ENCODE data around the gene RAB27B. TPM values are rescaled to one million over a fixed set of nuclear protein-coding genes. Genes with fewer than 3 reads are reported as not detected.

Gene RAB27B
- total and polyA plus RNA-seq, 5 donors: under 0.01 to 0.29 (median 0.08) TPM

GRCh38 chr18:54883816-54884604, 55.7 kb downstream of the RAB27B start:
- Histone ChIP-seq H3K27me3 (ENCODE audit: control insufficient read depth, insufficient read depth) (no peaks in the 10 kb centered on the region), H3K27ac (ENCODE audit: low read length) (no peak overlapping the region), H3K9me3 (ENCODE audit: control insufficient read depth, low read length) (no peaks in the 10 kb centered on the region), H3K4me1 (ENCODE audit: control insufficient read depth, insufficient read depth, low read length) (no peaks in the 10 kb centered on the region), H3K4me3 (ENCODE audit: low read length) (no peak overlapping the region)
- DNase-seq (no peak), ATAC-seq (no peak)
- WGBS: 87% methylated on average over 6 of the region's 6 CpGs
- intact Hi-C loops (cut with DNase I): no loop called here

- ATAC-seq (no peak), DNase-seq (no peak)
- H3K4me3 ChIP-seq (ENCODE audit: low read length): no peak overlapping the region
- no peak overlapping the region for H3K27ac ChIP-seq (ENCODE audit: low read length)
- H3K9me3 ChIP-seq (ENCODE audit: control insufficient read depth, low read length): no peaks in the 10 kb centered on the region
- H3K27me3 ChIP-seq (ENCODE audit: control insufficient read depth, insufficient read depth): no peaks in the 10 kb centered on the region
- no peaks in the 10 kb centered on the region for H3K4me1 ChIP-seq (ENCODE audit: control insufficient read depth, insufficient read depth, low read length)
- intact Hi-C loops (cut with DNase I): no loop called here
- 81% methylated on average over 2 of the region's 2 CpGs for WGBS
These were observed 60.1 kb downstream of the RAB27B start for GRCh38 chr18:54888378-54888777.

DNA sequence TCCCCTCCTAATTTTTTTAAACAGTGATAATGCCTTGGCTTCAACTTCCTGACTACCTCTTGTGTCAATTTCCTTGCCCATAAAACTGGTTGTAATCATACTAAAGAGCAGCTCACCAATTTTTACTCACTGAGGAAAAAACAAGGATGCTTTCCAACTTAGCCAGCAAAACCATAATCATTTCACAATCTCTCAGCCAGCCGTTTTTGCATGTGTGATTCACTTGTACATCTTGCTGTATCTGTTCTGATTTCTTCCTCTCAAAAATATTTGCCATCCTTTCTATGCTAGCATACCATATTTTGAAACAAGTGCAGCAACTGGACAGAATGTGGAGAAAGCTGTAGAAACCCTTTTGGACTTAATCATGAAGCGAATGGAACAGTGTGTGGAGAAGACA, 60.7 kb downstream of the RAB27B start:
- intact Hi-C loops (cut with DNase I): no loop called here
- no peak for ATAC-seq
- H3K27ac ChIP-seq (ENCODE audit: low read length): no peak overlapping the region
- no peak for DNase-seq
- H3K4me1 ChIP-seq (ENCODE audit: control insufficient read depth, insufficient read depth, low read length): no peaks in the 10 kb centered on the region
- H3K9me3 ChIP-seq (ENCODE audit: control insufficient read depth, low read length): no peaks in the 10 kb centered on the region
- 73% methylated on average over 2 of the region's 2 CpGs for WGBS
- no peaks in the 10 kb centered on the region for H3K27me3 ChIP-seq (ENCODE audit: control insufficient read depth, insufficient read depth)
- H3K4me3 ChIP-seq (ENCODE audit: low read length): no peak overlapping the region

- Histone ChIP-seq H3K27me3 (ENCODE audit: control insufficient read depth, insufficient read depth) (no peaks in the 10 kb centered on the region), H3K4me1 (ENCODE audit: control insufficient read depth, insufficient read depth, low read length) (no peaks in the 10 kb centered on the region), H3K9me3 (ENCODE audit: control insufficient read depth, low read length) (no peaks in the 10 kb centered on the region), H3K27ac (ENCODE audit: low read length) (no peak overlapping the region), H3K4me3 (ENCODE audit: low read length) (no peak overlapping the region)
- ATAC-seq (no peak), DNase-seq (no peak)
- intact Hi-C loops (cut with DNase I): no loop called here
These were observed 71.2 kb downstream of the RAB27B start for GRCh38 chr18:54899500-54899899.

DNA sequence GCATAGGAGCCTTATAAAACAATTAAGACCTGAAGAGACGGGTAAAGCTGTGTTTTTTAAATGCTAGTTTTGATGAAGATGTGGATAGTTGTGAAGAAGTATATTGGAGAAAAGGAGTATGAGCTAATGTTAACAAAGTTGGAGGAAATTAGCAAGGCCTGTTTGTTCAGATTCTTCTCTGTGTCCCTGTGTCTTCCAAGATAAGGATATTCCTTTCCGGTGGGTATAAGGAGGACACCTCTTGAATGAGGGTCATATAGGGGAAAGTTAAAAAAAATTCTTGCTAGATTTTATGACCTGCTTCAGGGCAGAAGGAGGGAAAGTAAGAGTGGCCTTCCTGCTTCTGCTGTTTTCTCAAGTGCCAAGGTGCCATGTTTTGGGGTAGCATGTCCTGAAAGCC, 72.0 kb downstream of the RAB27B start:
- no peak overlapping the region for H3K27ac ChIP-seq (ENCODE audit: low read length)
- H3K4me3 ChIP-seq (ENCODE audit: low read length): no peak overlapping the region
- DNase-seq: no peak
- ATAC-seq: no peak
- no peaks in the 10 kb centered on the region for H3K4me1 ChIP-seq (ENCODE audit: control insufficient read depth, insufficient read depth, low read length)
- 83% methylated on average over 2 of the region's 2 CpGs for WGBS
- intact Hi-C loops (cut with DNase I): no loop called here
- no peaks in the 10 kb centered on the region for H3K27me3 ChIP-seq (ENCODE audit: control insufficient read depth, insufficient read depth)
- H3K9me3 ChIP-seq (ENCODE audit: control insufficient read depth, low read length): no peaks in the 10 kb centered on the region

DNA sequence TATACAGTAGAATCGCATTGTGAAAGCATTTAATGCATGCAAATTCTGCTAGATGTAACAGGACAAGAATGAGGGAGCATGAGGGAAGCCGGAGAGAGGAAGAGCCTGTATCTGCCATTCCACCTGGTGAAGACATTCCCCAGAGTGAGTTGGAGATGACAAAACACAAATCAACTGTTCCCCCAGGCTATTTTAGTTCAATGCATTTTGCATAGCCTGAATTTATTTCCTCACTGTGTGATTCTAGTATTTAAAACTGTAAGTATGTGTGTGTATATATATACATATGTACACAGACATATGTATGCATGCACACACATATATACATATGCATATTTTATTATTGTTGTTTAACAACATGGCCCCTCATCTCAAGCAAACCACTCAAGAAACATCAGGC, 76.3 kb downstream of the RAB27B start:
- Histone ChIP-seq H3K4me3 (ENCODE audit: low read length) (no peak overlapping the region), H3K4me1 (ENCODE audit: control insufficient read depth, insufficient read depth, low read length) (no peaks in the 10 kb centered on the region), H3K27me3 (ENCODE audit: control insufficient read depth, insufficient read depth) (no peaks in the 10 kb centered on the region), H3K9me3 (ENCODE audit: control insufficient read depth, low read length) (no peaks in the 10 kb centered on the region), H3K27ac (ENCODE audit: low read length) (no peak overlapping the region)
- no peak for ATAC-seq
- intact Hi-C loops (cut with DNase I): no loop called here
- DNase-seq: no peak
- WGBS: 94% methylated on average over 2 of the region's 2 CpGs

DNA sequence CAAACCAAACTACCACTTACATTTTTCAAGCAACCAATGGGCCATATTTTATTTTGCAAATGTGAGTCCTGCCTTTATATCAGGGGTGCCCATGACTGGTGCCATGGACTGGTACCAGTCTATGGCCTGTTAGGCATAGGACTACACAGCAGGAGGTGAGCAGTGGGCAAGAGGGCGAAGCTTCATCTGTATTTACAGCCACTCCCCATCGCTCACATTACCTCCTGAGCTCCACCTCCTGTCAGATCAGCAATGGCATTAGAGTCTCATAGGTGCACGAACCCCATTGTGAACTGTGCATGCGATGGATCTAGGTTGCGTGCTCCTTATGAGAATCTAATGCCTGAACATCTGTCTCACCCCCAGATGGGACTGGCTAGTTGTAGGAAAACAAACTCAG, 77.4 kb downstream of the RAB27B start:
- intact Hi-C loops (cut with DNase I): no loop called here
- no peaks in the 10 kb centered on the region for H3K27me3 ChIP-seq (ENCODE audit: control insufficient read depth, insufficient read depth)
- no peak overlapping the region for H3K27ac ChIP-seq (ENCODE audit: low read length)
- 96% methylated on average over 5 of the region's 5 CpGs for WGBS
- no peak for ATAC-seq
- H3K9me3 ChIP-seq (ENCODE audit: control insufficient read depth, low read length): no peaks in the 10 kb centered on the region
- H3K4me1 ChIP-seq (ENCODE audit: control insufficient read depth, insufficient read depth, low read length): no peaks in the 10 kb centered on the region
- no peak for DNase-seq
- H3K4me3 ChIP-seq (ENCODE audit: low read length): no peak overlapping the region

GRCh38 chr18:54906331-54907185, 78.3 kb downstream of the RAB27B start:
- ATAC-seq: no peak
- Histone ChIP-seq H3K9me3 (ENCODE audit: control insufficient read depth, low read length) (no peaks in the 10 kb centered on the region), H3K27me3 (ENCODE audit: control insufficient read depth, insufficient read depth) (no peaks in the 10 kb centered on the region), H3K4me1 (ENCODE audit: control insufficient read depth, insufficient read depth, low read length) (no peaks in the 10 kb centered on the region), H3K27ac (ENCODE audit: low read length) (no peak overlapping the region), H3K4me3 (ENCODE audit: low read length) (no peak overlapping the region)
- no peak for DNase-seq
- intact Hi-C loops (cut with DNase I): no loop called here
- 57% methylated on average over 6 of the region's 6 CpGs for WGBS

- intact Hi-C loops (cut with DNase I): no loop called here
- ATAC-seq (no peak), DNase-seq (no peak)
- 89% methylated on average over 11 of the region's 11 CpGs for WGBS
- H3K4me3 ChIP-seq (ENCODE audit: low read length): no peak overlapping the region
- H3K4me1 ChIP-seq (ENCODE audit: control insufficient read depth, insufficient read depth, low read length): no peaks in the 10 kb centered on the region
- H3K27ac ChIP-seq (ENCODE audit: low read length): no peak overlapping the region
- H3K27me3 ChIP-seq (ENCODE audit: control insufficient read depth, insufficient read depth): no peaks in the 10 kb centered on the region
- no peaks in the 10 kb centered on the region for H3K9me3 ChIP-seq (ENCODE audit: control insufficient read depth, low read length)
These were observed 81.3 kb downstream of the RAB27B start for GRCh38 chr18:54909538-54909937.

DNA sequence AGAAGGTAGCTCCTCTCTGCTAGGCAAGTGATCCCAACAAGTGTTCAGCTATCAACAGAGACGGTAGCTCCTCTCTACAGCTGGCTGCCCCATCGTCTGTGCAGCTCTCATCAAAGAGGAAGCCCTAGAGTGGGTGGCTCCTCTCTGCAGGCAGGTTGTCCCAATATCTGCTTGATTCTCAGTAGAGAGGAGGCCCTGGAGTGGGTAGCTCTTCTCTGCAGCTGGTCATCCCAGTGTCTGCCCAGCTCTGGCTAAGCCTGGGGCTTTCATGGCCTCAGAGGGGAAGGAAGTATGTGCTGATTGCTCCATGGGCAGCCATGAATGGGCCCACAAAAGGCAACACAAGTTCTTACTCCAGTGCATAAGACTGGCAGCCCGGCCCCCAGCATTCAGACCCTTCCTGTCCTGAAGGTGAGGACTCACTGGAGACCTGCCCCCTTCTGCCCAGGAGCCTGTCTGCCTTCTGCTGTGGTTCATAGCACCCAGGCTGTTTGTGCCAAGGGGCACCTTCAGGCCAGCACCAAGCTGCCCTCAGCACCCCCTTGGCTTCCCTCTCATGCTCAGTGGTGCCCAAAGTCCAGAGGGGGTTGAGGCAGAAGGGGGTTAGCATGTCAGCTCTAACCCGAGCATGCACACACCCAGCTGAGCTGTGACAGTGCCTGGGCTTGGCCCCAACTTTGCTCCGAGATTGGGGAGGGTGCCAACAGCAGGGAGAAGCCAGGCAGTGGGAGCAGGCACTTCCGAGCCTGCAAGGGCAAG, 82.1 kb downstream of the RAB27B start:
- H3K4me1 ChIP-seq (ENCODE audit: control insufficient read depth, insufficient read depth, low read length): no peaks in the 10 kb centered on the region
- H3K27ac ChIP-seq (ENCODE audit: low read length): no peak overlapping the region
- DNase-seq (peak in 1 of 3 donors; percentile 31), ATAC-seq (peak in 1 of 2 donors; percentile 19)
- WGBS: 78% methylated on average over 6 of the region's 6 CpGs
- no peaks in the 10 kb centered on the region for H3K27me3 ChIP-seq (ENCODE audit: control insufficient read depth, insufficient read depth)
- no peak overlapping the region for H3K4me3 ChIP-seq (ENCODE audit: low read length)
- intact Hi-C loops (cut with DNase I): no loop called here
- H3K9me3 ChIP-seq (ENCODE audit: control insufficient read depth, low read length): no peaks in the 10 kb centered on the region

- Histone ChIP-seq H3K9me3 (ENCODE audit: control insufficient read depth, low read length) (no peaks in the 10 kb centered on the region), H3K27me3 (ENCODE audit: control insufficient read depth, insufficient read depth) (no peaks in the 10 kb centered on the region), H3K4me3 (ENCODE audit: low read length) (no peak overlapping the region), H3K27ac (ENCODE audit: low read length) (no peak overlapping the region), H3K4me1 (ENCODE audit: control insufficient read depth, insufficient read depth, low read length) (no peaks in the 10 kb centered on the region)
- DNase-seq (no peak), ATAC-seq (no peak)
- intact Hi-C loops (cut with DNase I): no loop called here
- WGBS: 81% methylated on average over 2 of the region's 2 CpGs
These were observed 83.3 kb downstream of the RAB27B start for GRCh38 chr18:54911551-54911950.

All from right cardiac atrium (tissue), 5 donors.